ENCODE results near the gene ZNF679.
"Not testable (repeated sequence)": the region's sequence is repeated elsewhere in the genome, so short reads cannot be mapped to it uniquely, and the experiment has no call there.

The ZNF679 gene

DNA sequence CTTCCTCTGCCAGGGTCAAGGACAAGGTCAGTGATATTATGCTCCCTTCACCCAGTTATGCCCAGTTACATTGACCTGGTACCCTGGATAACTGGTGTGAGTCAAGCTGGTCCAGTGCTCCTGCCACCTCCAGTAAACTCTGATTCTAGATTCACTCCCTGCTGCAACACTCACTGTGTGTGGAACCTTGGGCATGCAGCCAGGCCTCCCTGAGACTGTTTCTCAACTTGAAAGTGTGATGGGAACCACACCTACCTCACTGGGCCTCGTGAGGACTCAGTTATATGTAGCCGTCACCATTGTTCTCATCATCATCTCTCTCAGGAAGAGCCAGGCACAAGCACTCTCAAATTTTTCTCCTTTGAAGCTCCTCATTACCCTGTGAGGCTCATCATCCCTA, 84.6 kb downstream of the ZNF679 start:
- DNase-seq, result no peak

DNA sequence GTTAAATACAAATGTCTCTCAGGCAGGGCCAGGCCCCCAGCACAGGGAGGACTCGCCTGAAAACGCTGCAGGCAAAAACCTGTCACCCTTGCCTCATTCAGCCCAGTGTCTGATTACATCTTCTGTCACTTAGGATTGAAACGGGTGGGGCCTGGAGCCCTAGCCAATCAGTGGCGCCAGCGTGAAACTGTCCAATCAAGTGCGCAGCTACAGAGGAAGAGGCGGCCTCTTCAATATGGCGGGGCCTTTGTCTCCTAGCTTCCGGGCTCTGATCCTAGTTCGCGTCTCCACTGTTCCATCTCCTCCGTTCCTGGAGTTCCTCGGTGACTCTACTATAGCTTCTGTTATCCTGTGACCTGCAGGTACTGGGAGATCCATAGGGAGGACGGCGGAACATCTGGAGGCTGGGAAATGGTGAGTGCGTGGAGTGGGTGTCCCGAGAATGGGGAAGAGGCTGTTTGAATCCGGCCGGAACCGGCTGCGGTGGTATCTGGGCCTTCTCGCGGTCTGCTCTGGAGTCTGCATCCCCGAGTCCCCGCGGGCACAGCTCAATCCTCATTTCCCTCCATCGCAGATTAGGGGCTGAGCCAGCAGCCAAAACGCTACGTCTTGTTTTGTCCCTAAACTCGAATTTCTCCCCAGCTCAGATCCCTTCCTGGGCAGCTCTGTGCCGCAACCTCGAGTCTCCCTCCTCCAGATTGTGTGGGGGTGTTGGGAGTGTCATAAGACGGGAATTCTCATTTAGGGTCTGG, 85.6 kb downstream of the ZNF679 start, which contains the start of gene ZNF736:
Gene ZNF736, plus strand, starts transcription at position 222 of the 752 bp plus-strand sequence. Its CDS starts 190 bp downstream, at position 412.
- DNase-seq, result peak; percentile 91

DNA sequence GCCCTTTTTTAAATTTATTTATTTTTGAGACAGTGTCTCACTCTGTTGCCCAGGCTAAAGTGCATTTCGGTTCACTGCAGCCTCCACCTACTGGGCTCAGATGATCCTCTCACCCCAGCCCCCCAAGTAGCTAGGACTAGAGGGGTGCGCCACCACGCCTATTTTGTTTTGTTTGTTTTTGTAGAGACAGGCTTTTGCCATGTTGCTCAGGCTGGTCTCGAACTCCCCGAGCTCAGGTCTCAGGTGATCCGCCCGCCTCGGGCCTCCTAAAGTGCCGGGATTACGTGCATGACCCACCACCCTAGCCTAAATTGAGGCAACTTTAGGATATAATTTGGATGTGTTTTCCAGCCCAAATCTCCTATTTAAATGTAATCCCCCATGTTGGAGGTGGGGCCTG, 86.3 kb downstream of the ZNF679 start:
- no peak for DNase-seq

DNA sequence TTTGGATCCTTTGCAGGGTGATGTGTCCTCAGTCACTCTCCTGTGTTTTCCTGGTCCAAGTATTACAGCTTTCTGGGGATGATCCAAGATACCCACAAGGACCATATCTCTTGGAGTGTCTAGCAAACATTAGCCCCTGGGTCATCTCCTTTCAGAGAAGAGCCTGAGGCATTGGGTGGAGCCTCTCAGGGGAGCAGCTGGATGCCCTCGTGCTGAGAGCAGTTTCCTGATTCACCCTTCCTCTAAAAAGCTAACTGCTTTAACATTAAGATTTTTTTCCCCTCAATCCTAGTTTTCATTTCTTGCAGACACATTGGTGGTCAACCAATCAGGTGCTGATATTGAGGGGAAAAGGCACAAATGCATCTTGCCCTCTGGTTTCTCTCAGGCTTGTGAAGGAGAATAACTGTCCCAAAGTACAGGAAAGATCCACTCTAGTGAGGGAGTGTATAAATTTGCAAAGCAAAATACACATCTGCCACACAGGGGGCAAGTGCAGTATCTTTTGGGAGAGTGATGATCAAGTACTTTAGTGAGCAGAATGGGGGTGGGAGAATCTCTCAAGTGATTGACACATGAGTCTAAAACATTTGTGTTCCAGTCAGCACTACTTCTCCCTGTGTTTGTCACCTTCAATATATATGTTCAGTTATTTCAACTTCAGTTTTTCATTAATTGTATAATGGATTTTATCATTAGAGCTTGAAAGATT, 87.9 kb downstream of the ZNF679 start:
- not testable (repeated sequence) for DNase-seq
